ENCODE measurements around the gene KDM6B. TPM values are rescaled to one million over a fixed set of nuclear protein-coding genes. Genes with fewer than 3 reads are reported as not detected.

The KDM6B gene
- total and polyA plus RNA-seq, 8 donors = 4.6 to 27.2 (median 10.9) TPM

GRCh38 chr17:7798839-7799238 is 35.2 kb upstream of the KDM6B start:
- TF ChIP-seq POLR2AphosphoS5 (IDR thresholded peaks at IDR 0.05) (no peak), CTCF (IDR thresholded peaks at IDR 0.05) (no peak), EP300 (IDR thresholded peaks at IDR 0.05) (no peak), POLR2A (IDR thresholded peaks at IDR 0.05) (no peak)
- Histone ChIP-seq H3K4me3 (no peak overlapping the region), H3K36me3 (no peaks in the 10 kb centered on the region), H3K27ac (no peak overlapping the region), H3K9me3 (no peaks in the 10 kb centered on the region), H3K4me1 (peaks cover 0 to 1% (median 0%) of the 10 kb centered on the region in 4 donors), H3K27me3 (peaks cover 0 to 6% (median 4%) of the 10 kb centered on the region in 3 donors)
- 72 to 90% (median 79%) methylated on average over 8 to 13 of the region's 13 CpGs for WGBS, 5 donors
- DNase-seq = no peak
- intact Hi-C loops (cut with DNase I; ENCODE audit: low total_unique reads) = no loop called here

GRCh38 chr17:7803981-7804380 is 30.0 kb upstream of the KDM6B start:
- Histone ChIP-seq H3K27me3 (peaks cover 0 to 35% (median 0%) of the 10 kb centered on the region in 3 donors), H3K4me1 (peaks cover 0 to 8% (median 3%) of the 10 kb centered on the region in 4 donors), H3K4me3 (peak overlapping the region in 1 of 4 donors; percentile 22), H3K27ac (no peak overlapping the region), H3K36me3 (no peaks in the 10 kb centered on the region), H3K9me3 (no peaks in the 10 kb centered on the region)
- TF ChIP-seq POLR2AphosphoS5 (IDR thresholded peaks at IDR 0.05) (no peak), POLR2A (IDR thresholded peaks at IDR 0.05) (no peak), EP300 (IDR thresholded peaks at IDR 0.05) (no peak), CTCF (IDR thresholded peaks at IDR 0.05) (no peak)
- peak; percentile 38 to 80 for DNase-seq
- 22 to 49% (median 25%) methylated on average over 13 of the region's 13 CpGs for WGBS, 5 donors
- intact Hi-C loops (cut with DNase I; ENCODE audit: low total_unique reads) = no loop called here

- intact Hi-C loops (cut with DNase I; ENCODE audit: low total_unique reads) = no loop called here
- Histone ChIP-seq H3K4me3 (no peak overlapping the region), H3K9me3 (no peaks in the 10 kb centered on the region), H3K27ac (no peak overlapping the region), H3K27me3 (peaks cover 0 to 49% (median 3%) of the 10 kb centered on the region in 3 donors), H3K4me1 (peaks cover 0 to 8% (median 3%) of the 10 kb centered on the region in 4 donors), H3K36me3 (no peaks in the 10 kb centered on the region)
- DNase-seq = no peak
- TF ChIP-seq POLR2AphosphoS5 (IDR thresholded peaks at IDR 0.05) (no peak), EP300 (IDR thresholded peaks at IDR 0.05) (no peak), POLR2A (IDR thresholded peaks at IDR 0.05) (no peak), CTCF (IDR thresholded peaks at IDR 0.05) (no peak)
- WGBS, 5 donors = 79 to 87% (median 82%) methylated on average over 6 of the region's 6 CpGs
Measured at GRCh38 chr17:7806587-7806986, 27.4 kb upstream of the KDM6B start.

- Histone ChIP-seq H3K4me1 (peaks cover 0 to 8% (median 3%) of the 10 kb centered on the region in 4 donors), H3K27ac (no peak overlapping the region), H3K27me3 (peaks cover 0 to 49% (median 3%) of the 10 kb centered on the region in 3 donors), H3K9me3 (no peaks in the 10 kb centered on the region), H3K4me3 (no peak overlapping the region), H3K36me3 (no peaks in the 10 kb centered on the region)
- no peak for TF ChIP-seq POLR2AphosphoS5 (IDR thresholded peaks at IDR 0.05)
- no peak for TF ChIP-seq EP300 (IDR thresholded peaks at IDR 0.05)
- TF ChIP-seq POLR2A (IDR thresholded peaks at IDR 0.05) = no peak
- TF ChIP-seq CTCF (IDR thresholded peaks at IDR 0.05) = no peak
- WGBS, 5 donors = 79 to 93% (median 88%) methylated on average over 20 to 21 of the region's 21 CpGs
- intact Hi-C loops (cut with DNase I; ENCODE audit: low total_unique reads) = no loop called here
- DNase-seq = no peak
Measured at GRCh38 chr17:7807206-7807605, 26.8 kb upstream of the KDM6B start.

Data from stomach (tissue), 9 donors.